Mesendoderm (in vitro differentiated cells): Measurements from ENCODE around the gene LRRC36.
A peak's percentile ranks its signal among the peaks of the same experiment; 100 is the strongest.

Source experiments
- DNase-seq: peaks from one replicate; pipeline ENCODE4 v3.0.0; 2013
- H2AK5ac ChIP-seq: 2 replicates; pipeline ENCODE4 v1.6.1; 2013; ENCODE audit warnings: low read length, inconsistent platforms
- H2BK120ac ChIP-seq: 2 replicates; pipeline ENCODE4 v1.6.1; 2013; ENCODE audit warnings: low read depth, mild to moderate bottlenecking, low read length, moderate library complexity, mixed read lengths
- H2BK15ac ChIP-seq: replicated peaks from 2 replicates; pipeline ENCODE4 v1.6.1; 2013; ENCODE audit warnings: low read depth, mild to moderate bottlenecking, moderate library complexity
- H2BK5ac ChIP-seq: 2 replicates; pipeline ENCODE4 v1.6.1; 2013; ENCODE audit warnings: low read length, inconsistent platforms
- H3K18ac ChIP-seq: 2 replicates; pipeline ENCODE4 v1.6.1; 2013; ENCODE audit warnings: mild to moderate bottlenecking, low read length, mixed read lengths
- H3K23ac ChIP-seq: one replicate; pipeline ENCODE4 v1.6.1; 2013; ENCODE audit warnings: low read length
- H3K27ac ChIP-seq: 2 replicates; pipeline ENCODE4 v1.5.1; 2013; ENCODE audit warnings: low read depth, mild to moderate bottlenecking, inconsistent platforms, low read length, moderate library complexity
- H3K27me3 ChIP-seq: 2 replicates; pipeline ENCODE4 v1.6.1; 2013; ENCODE audit warnings: low read length, control low read depth, mild to moderate bottlenecking, inconsistent platforms; ENCODE audit not compliant: insufficient read depth, poor library complexity
- H3K36me3 ChIP-seq: 2 replicates; pipeline ENCODE4 v1.6.1; 2013; ENCODE audit warnings: low read length, inconsistent platforms; ENCODE audit not compliant: control insufficient read depth, insufficient read depth
- H3K4ac ChIP-seq: one replicate; pipeline ENCODE4 v1.6.1; 2013; ENCODE audit warnings: low read depth, mild to moderate bottlenecking, low read length, moderate library complexity
- H3K4me1 ChIP-seq: 2 replicates; pipeline ENCODE4 v1.6.1; 2013; ENCODE audit warnings: low read depth, low read length, inconsistent platforms; ENCODE audit not compliant: control insufficient read depth
- H3K4me2 ChIP-seq: 2 replicates; pipeline ENCODE4 v1.6.1; 2013; ENCODE audit warnings: low read length
- H3K4me3 ChIP-seq: 2 replicates; pipeline ENCODE4 v1.5.1; 2013; ENCODE audit warnings: mild to moderate bottlenecking, low read length
- H3K56ac ChIP-seq: one replicate; pipeline ENCODE4 v1.6.1; 2013; ENCODE audit warnings: low read length
- H3K79me1 ChIP-seq: 2 replicates; pipeline ENCODE4 v1.6.1; 2013; ENCODE audit warnings: low read length, inconsistent platforms
- H3K79me2 ChIP-seq: 2 replicates; pipeline ENCODE4 v1.6.1; 2013; ENCODE audit warnings: mild to moderate bottlenecking, low read length; ENCODE audit not compliant: control insufficient read depth, insufficient read depth
- H3K9ac ChIP-seq: 2 replicates; pipeline ENCODE4 v1.6.1; 2013; ENCODE audit warnings: low read length, inconsistent platforms
- H4K5ac ChIP-seq: one replicate; pipeline ENCODE4 v1.6.1; 2013; ENCODE audit warnings: low read length
- H4K8ac ChIP-seq: one replicate; pipeline ENCODE4 v1.6.1; 2013; ENCODE audit warnings: low read depth, mild to moderate bottlenecking, control low read depth, low read length, moderate library complexity
- WGBS: extraction: QIAGEN DNeasy Blood & Tissue Kit; methylation state at CpG from one replicate; pipeline ENCODE4 v1.1.7; 2013; ENCODE audit warnings: low lambda C conversion rate, missing lambda C conversion rate; ENCODE audit not compliant: insufficient coverage; ENCODE audit errors: extremely low coverage; 5-methylcytosine and 5-hydroxymethylcytosine counted together

LRRC36 gene

GRCh38 chr16:67417333-67418061, 90.9 kb downstream of the LRRC36 start:
- Histone ChIP-seq H3K4me1 (no peaks in the 10 kb centered on the region), H3K4ac (no peak overlapping the region), H4K5ac (no peak overlapping the region), H3K27ac (no peak overlapping the region), H2AK5ac (no peak overlapping the region), H2BK120ac (no peak overlapping the region), H3K79me1 (no peaks in the 10 kb centered on the region), H3K27me3 (no peaks in the 10 kb centered on the region), H2BK15ac (no peak overlapping the region), H3K23ac (no peak overlapping the region), H3K56ac (no peak overlapping the region), H4K8ac (no peak overlapping the region), H3K4me2 (no peak overlapping the region), H3K9ac (no peak overlapping the region), H3K79me2 (no peaks in the 10 kb centered on the region), H2BK5ac (no peak overlapping the region), H3K18ac (no peak overlapping the region), H3K4me3 (no peak overlapping the region), H3K36me3 (no peaks in the 10 kb centered on the region)
- WGBS: no CpG with 5 or more reads among the region's 2 CpGs
- DNase-seq: no peak

- no peak overlapping the region for H4K8ac ChIP-seq
- WGBS: no CpG with 5 or more reads among the region's 3 CpGs
Observed at GRCh38 chr16:67419502-67419901, 92.9 kb downstream of the LRRC36 start.

GRCh38 chr16:67419931-67420330, 93.3 kb downstream of the LRRC36 start:
- Histone ChIP-seq H2AK5ac (no peak overlapping the region), H2BK5ac (no peak overlapping the region), H3K4ac (no peak overlapping the region), H3K23ac (no peak overlapping the region), H3K36me3 (no peaks in the 10 kb centered on the region), H3K18ac (no peak overlapping the region), H2BK15ac (no peak overlapping the region), H3K56ac (no peak overlapping the region), H3K79me1 (no peaks in the 10 kb centered on the region), H2BK120ac (no peak overlapping the region), H3K4me3 (no peak overlapping the region), H3K27ac (no peak overlapping the region), H3K9ac (no peak overlapping the region), H3K4me1 (peaks cover 12% of the 10 kb centered on the region), H3K27me3 (no peaks in the 10 kb centered on the region), H3K4me2 (no peak overlapping the region), H3K79me2 (no peaks in the 10 kb centered on the region), H4K8ac (no peak overlapping the region), H4K5ac (no peak overlapping the region)
- DNase-seq: peak; percentile 72
- WGBS: no CpG with 5 or more reads among the region's 3 CpGs

More at GRCh38 chr16:67419502-67419901, 92.9 kb downstream of the LRRC36 start:
- no peak overlapping the region for H2BK5ac ChIP-seq
- no peak overlapping the region for H3K27ac ChIP-seq
- DNase-seq: no peak
- H3K79me2 ChIP-seq: no peaks in the 10 kb centered on the region
- no peak overlapping the region for H3K18ac ChIP-seq
- no peak overlapping the region for H3K9ac ChIP-seq
- H2BK120ac ChIP-seq: no peak overlapping the region
- H3K36me3 ChIP-seq: no peaks in the 10 kb centered on the region
- no peak overlapping the region for H2AK5ac ChIP-seq
- H3K27me3 ChIP-seq: no peaks in the 10 kb centered on the region
- H3K4me1 ChIP-seq: peaks cover 7% of the 10 kb centered on the region
- H3K23ac ChIP-seq: no peak overlapping the region
- no peak overlapping the region for H3K4ac ChIP-seq
- no peak overlapping the region for H3K4me2 ChIP-seq
- H3K79me1 ChIP-seq: no peaks in the 10 kb centered on the region
- H2BK15ac ChIP-seq: no peak overlapping the region
- H4K5ac ChIP-seq: no peak overlapping the region
- H3K4me3 ChIP-seq: no peak overlapping the region
- no peak overlapping the region for H3K56ac ChIP-seq

- Histone ChIP-seq H3K9ac (no peak overlapping the region), H3K18ac (no peak overlapping the region), H4K5ac (no peak overlapping the region), H2BK5ac (no peak overlapping the region), H3K79me2 (no peaks in the 10 kb centered on the region), H3K4me2 (no peak overlapping the region), H3K56ac (no peak overlapping the region), H2BK120ac (no peak overlapping the region), H3K36me3 (no peaks in the 10 kb centered on the region), H3K27ac (no peak overlapping the region), H2AK5ac (no peak overlapping the region), H2BK15ac (no peak overlapping the region), H3K27me3 (no peaks in the 10 kb centered on the region), H3K4me3 (no peak overlapping the region), H3K79me1 (no peaks in the 10 kb centered on the region), H3K4me1 (peaks cover 14% of the 10 kb centered on the region), H3K4ac (no peak overlapping the region), H3K23ac (no peak overlapping the region), H4K8ac (no peak overlapping the region)
- WGBS: no CpG with 5 or more reads among the region's 4 CpGs
- DNase-seq: peak; percentile 75
Observed at GRCh38 chr16:67421030-67421429, 94.4 kb downstream of the LRRC36 start.

GRCh38 chr16:67423015-67423414, 96.4 kb downstream of the LRRC36 start:
- WGBS: no CpG with 5 or more reads among the region's 5 CpGs
- Histone ChIP-seq H3K36me3 (no peaks in the 10 kb centered on the region), H3K27me3 (no peaks in the 10 kb centered on the region), H3K79me2 (no peaks in the 10 kb centered on the region), H4K5ac (no peak overlapping the region), H3K4me3 (no peak overlapping the region), H2BK5ac (no peak overlapping the region), H2BK120ac (no peak overlapping the region), H3K27ac (no peak overlapping the region), H2BK15ac (no peak overlapping the region), H3K4ac (no peak overlapping the region), H3K4me1 (peaks cover 14% of the 10 kb centered on the region), H3K56ac (no peak overlapping the region), H4K8ac (no peak overlapping the region), H3K4me2 (no peak overlapping the region), H3K79me1 (no peaks in the 10 kb centered on the region), H2AK5ac (no peak overlapping the region), H3K23ac (no peak overlapping the region), H3K9ac (no peak overlapping the region), H3K18ac (no peak overlapping the region)
- no peak for DNase-seq
